K562 (cell line): Measurements from ENCODE around the gene ZNF335.

Experiments used
- FOS ChIP-seq: IDR thresholded peaks from 3 replicates; pipeline ENCODE4 v1.6.1; 2011; ENCODE audit not compliant: insufficient read length; ENCODE audit errors: extremely low read depth
- JUN ChIP-seq, 2 experiments: sonication (generic) in 1 of 2; formaldehyde crosslinking in 1 of 2; IDR thresholded peaks; 2 replicates each; pipeline versions ENCODE4 v1.6.1 to v1.8.0; 2012 to 2022; ENCODE audit warnings: borderline replicate concordance in 2 of 2, mild to moderate bottlenecking in 2 of 2, improper control_type of control experiment in 1 of 2, low read depth in 1 of 2, low read length in 1 of 2, missing genetic modification reagents in 1 of 2
- JUNB ChIP-seq: fragments of 450-650 bp; formaldehyde crosslinking; conservative IDR thresholded peaks from 2 replicates; pipeline ENCODE4 v1.4.0; 2020; ENCODE audit warnings: mild to moderate bottlenecking
- ZNF668 ChIP-seq: fragments of 250-450 bp; sonication (Bioruptor Pico); IDR thresholded peaks from 2 replicates; pipeline ENCODE4 v1.8.0; 2022; ENCODE audit warnings: mild to moderate bottlenecking, inconsistent platforms

DNA sequence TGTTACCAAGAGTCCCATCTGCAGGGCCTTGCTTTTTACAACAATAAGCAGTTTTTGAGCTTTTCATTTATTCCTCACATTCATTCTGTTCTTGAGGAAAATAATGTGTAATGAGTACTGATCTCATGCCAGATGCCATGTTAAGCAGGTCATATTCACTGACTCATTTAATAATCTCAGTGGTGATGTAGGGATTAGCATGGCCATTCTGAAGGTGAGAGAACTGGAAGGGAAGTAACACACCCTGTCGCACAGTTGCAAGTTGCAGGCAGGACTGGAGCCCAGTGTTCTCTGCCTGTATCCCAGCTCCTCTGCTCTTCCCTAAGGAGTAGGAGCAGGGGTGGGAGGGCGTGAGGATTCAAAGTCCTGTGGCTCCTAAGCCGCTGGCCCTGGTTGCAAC is 31.9 kb downstream of the ZNF335 start:
- no peak for TF ChIP-seq JUN (IDR thresholded peaks at IDR 0.05; ENCODE audit: borderline replicate concordance, low read depth, low read length)
- TF ChIP-seq JUN (CRISPR knock-in tag; IDR thresholded peaks at IDR 0.05; ENCODE audit: borderline replicate concordance), result no peak
- TF ChIP-seq JUNB, result no peak
- TF ChIP-seq FOS, result no peak
- TF ChIP-seq ZNF668, result no peak
